Panc1 (cell line): Measurements from ENCODE around the gene PRXL2A.

Source experiments
- POLR2AphosphoS5 ChIP-seq: IDR thresholded peaks from 2 replicates; pipeline ENCODE4 v1.6.1; 2012; ENCODE audit warnings: mild to moderate bottlenecking, low read depth, low read length, moderate library complexity
- TCF7L2 ChIP-seq: IDR thresholded peaks from 2 replicates; pipeline ENCODE4 v1.6.1; 2011; ENCODE audit warnings: mild to moderate bottlenecking, low read depth, low read length, inconsistent platforms
- TF ChIP-seq, protein P1 (sequence below): fragments of 450-650 bp; IDR thresholded peaks from 2 replicates; pipeline ENCODE4 v1.5.1; 2017; ENCODE audit warnings: mild to moderate bottlenecking
- TF ChIP-seq, protein P2 (sequence below), 2 experiments: IDR thresholded peaks; 2 replicates each; pipeline ENCODE4 v1.6.1; 2011 to 2012; ENCODE audit warnings: low read depth in 2 of 2, control low read depth in 1 of 2, low read length in 1 of 2, mild to moderate bottlenecking in 1 of 2, moderate library complexity in 1 of 2; ENCODE audit not compliant: insufficient read depth in 1 of 2

DNA sequence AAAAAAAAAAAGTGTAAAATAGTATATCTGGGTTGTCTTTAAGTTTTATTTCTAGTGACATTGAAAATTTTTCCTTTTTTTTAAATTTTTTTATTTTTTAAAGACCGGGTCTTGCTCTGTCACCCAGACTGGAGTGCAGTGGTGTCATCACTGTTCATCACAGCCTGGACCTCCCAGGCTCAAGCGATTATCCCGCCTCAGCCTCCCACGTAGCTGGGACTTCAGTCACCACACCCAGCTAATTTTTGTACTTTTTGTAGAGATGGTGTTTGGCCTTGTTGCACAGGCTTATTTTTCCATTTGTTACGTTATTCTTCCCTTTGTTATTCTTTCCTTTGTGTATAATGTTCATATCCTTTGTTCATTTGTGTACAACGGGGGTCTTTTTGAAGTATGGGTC lies 75.9 kb downstream of the PRXL2A start:
- TF ChIP-seq POLR2AphosphoS5, result no peak
- TF ChIP-seq, protein P1, sequence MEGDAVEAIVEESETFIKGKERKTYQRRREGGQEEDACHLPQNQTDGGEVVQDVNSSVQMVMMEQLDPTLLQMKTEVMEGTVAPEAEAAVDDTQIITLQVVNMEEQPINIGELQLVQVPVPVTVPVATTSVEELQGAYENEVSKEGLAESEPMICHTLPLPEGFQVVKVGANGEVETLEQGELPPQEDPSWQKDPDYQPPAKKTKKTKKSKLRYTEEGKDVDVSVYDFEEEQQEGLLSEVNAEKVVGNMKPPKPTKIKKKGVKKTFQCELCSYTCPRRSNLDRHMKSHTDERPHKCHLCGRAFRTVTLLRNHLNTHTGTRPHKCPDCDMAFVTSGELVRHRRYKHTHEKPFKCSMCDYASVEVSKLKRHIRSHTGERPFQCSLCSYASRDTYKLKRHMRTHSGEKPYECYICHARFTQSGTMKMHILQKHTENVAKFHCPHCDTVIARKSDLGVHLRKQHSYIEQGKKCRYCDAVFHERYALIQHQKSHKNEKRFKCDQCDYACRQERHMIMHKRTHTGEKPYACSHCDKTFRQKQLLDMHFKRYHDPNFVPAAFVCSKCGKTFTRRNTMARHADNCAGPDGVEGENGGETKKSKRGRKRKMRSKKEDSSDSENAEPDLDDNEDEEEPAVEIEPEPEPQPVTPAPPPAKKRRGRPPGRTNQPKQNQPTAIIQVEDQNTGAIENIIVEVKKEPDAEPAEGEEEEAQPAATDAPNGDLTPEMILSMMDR, result no peak
- TF ChIP-seq TCF7L2, result no peak
- TF ChIP-seq, protein P2, sequence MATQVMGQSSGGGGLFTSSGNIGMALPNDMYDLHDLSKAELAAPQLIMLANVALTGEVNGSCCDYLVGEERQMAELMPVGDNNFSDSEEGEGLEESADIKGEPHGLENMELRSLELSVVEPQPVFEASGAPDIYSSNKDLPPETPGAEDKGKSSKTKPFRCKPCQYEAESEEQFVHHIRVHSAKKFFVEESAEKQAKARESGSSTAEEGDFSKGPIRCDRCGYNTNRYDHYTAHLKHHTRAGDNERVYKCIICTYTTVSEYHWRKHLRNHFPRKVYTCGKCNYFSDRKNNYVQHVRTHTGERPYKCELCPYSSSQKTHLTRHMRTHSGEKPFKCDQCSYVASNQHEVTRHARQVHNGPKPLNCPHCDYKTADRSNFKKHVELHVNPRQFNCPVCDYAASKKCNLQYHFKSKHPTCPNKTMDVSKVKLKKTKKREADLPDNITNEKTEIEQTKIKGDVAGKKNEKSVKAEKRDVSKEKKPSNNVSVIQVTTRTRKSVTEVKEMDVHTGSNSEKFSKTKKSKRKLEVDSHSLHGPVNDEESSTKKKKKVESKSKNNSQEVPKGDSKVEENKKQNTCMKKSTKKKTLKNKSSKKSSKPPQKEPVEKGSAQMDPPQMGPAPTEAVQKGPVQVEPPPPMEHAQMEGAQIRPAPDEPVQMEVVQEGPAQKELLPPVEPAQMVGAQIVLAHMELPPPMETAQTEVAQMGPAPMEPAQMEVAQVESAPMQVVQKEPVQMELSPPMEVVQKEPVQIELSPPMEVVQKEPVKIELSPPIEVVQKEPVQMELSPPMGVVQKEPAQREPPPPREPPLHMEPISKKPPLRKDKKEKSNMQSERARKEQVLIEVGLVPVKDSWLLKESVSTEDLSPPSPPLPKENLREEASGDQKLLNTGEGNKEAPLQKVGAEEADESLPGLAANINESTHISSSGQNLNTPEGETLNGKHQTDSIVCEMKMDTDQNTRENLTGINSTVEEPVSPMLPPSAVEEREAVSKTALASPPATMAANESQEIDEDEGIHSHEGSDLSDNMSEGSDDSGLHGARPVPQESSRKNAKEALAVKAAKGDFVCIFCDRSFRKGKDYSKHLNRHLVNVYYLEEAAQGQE (IDR thresholded peaks at IDR 0.05; ENCODE audit: insufficient read depth in 1 of 2, low read depth in 2 of 2, low read length in 1 of 2), result no peak
